Left colon (tissue), 2 donors: Measurements from ENCODE around the gene FRMD5. TPM values are rescaled to one million over a fixed set of nuclear protein-coding genes. Genes with fewer than 3 reads are reported as not detected.
"Not testable (repeated sequence)": the region's sequence is repeated elsewhere in the genome, so short reads cannot be mapped to it uniquely, and the experiment has no call there.

Experiments
- ATAC-seq: fragments of 200-7000 bp; cut with Tn5 transposase; one replicate; pipeline ENCODE4 v1.9.1; 2020; ENCODE audit warnings: mild to moderate bottlenecking, moderate library complexity
- DNase-seq, 2 donors: peaks; one replicate each; pipeline ENCODE4 v3.0.0-alpha.2; 2020
- intact Hi-C, 2 donors: fragments of 100-400 bp; cut with DNase I in 1 of 2; cut with micrococcal nuclease in 1 of 2; formaldehyde crosslinking; loops; one replicate each; pipeline versions ENCODE4 v1.11.2 to v1.14.0; 2022; cut with DNase I, micrococcal nuclease
- total RNA-seq, 2 donors: library from RNA; stranded (reverse); fragmentation: NEBNext Ultra II Directional; extraction: Animal tissue kit (Norgen Biotek cat#: 25700); gene quantifications; one replicate each; pipeline ENCODE4 v1.2.1, GENCODE V29; 2021
- donor health status: DM: no; HTN: no; CAD: no.
- donor health status: DM: yes; HTN: yes; CAD: no.

The FRMD5 gene
- total RNA-seq, 2 donors from 2014 or later: 1.6 to 2.0 TPM

DNA sequence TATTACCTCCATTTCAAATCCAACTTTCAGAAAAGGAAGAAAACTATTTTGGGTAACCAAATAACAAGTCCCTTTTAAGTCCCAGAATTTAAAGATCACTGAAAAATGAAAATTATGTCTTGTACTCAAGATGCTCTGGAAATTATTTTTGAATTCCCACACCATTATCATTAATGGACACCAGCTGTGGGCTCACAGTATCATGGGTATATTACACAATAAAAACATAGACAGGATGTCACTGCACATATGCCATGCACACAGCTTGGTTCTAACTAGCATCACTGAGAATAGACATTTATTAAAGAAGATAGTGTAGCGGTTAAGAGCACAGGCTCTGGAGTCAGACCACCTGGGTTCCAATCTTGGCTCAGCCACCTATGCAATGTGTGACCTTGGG, 130.4 kb downstream of the FRMD5 start:
- ATAC-seq (no peak), DNase-seq (no peak)
- intact Hi-C loops: loop anchor here in 1 of 2 donors (5.0 kb wide), 1 partner anchor 162 kb away; no protein-coding TSS in a partner anchor

DNA sequence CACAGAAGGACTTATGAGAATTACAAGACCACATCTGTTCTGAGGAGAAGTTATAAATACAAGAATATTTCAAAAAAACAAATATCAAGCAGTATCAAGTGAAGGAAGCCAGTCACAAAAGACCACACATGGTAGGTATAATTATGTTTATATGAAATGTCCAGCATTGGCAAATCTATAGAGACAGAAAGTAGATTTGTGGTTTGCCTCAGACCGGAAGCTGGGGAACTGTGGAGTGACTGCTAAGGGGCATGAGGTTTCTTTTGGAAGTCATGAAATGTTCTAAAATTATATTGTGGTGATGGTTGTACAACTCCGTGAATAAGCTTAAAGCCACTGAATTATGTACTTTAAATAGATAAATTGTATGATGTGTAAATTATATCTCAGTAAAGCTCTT, 136.9 kb downstream of the FRMD5 start:
- ATAC-seq: no peak
- intact Hi-C loops: no loop called here
- DNase-seq: no peak

DNA sequence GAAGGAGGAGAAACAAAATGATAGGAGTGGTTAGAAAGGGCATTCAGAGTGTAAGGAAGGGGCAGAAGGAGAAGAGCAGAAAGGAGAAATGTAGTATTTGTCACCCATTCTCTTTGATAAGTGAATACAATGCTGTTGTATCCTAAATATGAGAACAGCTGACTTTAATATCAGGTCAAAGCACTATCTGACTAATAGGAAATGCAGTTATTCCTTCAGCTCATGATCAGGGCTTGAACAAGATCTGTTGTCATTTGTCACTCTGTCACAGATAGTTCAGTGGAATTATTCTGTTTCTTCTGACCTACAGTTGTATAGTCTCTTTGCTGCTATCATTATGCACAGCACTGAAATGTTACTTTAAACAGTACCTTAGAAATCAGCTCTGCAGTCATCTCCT, 149.4 kb downstream of the FRMD5 start:
- ATAC-seq (no peak), DNase-seq (no peak)
- intact Hi-C loops: no loop called here

DNA sequence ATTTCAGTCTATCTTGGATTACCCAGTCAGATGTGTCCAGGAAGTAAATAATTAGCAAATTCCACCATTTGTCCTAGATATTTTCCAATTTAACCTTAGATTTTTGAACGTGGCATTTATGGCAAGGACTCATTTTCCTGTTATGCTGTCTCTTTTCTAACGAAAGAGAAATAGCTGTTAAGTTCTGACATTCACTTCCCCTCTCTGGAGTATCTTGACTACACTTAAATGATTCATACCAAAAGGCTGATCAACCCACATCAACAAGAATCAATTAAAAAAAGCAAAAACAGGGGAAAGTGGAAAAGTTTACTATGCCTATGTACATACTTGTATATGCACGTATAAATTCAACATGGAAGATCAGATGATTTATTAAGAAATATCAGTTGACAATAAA, 149.9 kb downstream of the FRMD5 start:
- no peak for DNase-seq
- intact Hi-C loops: no loop called here
- ATAC-seq: no peak

DNA sequence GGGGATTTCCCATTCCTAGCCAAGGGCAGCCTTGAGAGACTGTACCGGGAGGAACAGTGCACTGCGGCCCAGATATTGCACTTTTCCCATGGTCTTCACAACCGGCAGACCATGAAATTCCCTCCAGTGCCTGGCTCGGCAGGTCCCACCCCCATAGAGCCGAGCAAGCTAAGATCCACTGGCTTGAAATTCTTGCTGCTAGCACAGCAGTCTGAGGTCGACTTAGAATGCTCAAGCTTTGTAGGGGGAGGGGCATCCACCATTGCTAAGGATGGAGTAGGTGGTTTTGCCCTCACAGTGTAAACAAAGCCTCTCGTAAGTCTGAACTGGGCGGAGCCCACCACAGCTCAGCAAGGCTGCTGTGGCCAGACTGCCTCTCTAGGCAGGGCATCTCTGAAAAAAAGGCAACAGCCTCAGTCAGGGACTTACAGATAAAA, 156.3 kb downstream of the FRMD5 start:
- ATAC-seq: no peak
- intact Hi-C loops: no loop called here
- no peak for DNase-seq

DNA sequence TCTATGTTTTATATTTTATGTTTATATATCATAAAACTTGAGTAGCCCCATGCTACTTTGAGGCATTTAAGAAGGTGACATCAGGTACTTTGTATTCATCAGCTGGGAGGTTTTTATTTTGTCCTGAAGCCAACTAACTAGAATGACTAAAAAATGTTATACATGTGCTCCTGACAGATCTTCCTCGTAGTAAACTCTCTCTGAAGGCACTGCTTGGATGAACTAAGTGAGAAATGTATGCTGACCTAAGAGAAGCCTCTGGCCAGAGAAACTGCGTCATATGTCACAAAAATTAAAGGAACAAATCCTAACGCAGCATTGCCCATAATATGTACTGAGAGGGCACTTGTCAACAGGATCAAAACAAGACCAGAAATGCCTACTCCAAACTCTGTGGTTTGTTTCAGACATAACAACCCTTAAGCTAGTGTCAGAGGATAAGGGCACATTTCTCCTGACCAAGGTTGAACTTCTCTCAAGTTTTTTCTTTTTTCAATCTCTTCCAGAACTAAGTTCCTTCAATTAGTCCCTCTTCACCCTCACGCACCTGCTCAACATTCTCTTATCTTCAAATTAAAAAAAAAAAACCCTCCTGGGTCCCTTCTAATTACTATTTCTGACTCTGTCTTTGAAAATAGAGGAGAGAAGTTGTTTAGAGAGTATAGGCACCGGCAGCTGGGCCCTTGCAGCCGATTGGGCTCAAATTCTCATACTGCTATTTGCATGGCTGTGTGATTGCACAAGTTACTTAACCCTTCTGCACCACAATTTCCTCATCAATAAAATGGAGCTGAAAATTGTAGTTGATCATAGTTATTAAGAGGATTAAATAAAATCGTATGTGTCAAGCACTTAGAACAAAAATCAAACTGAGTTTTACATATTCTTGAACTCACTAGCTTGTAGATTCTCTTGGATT, 159.0 kb downstream of the FRMD5 start:
- intact Hi-C loops: no loop called here
- no peak for ATAC-seq
- no peak for DNase-seq

DNA sequence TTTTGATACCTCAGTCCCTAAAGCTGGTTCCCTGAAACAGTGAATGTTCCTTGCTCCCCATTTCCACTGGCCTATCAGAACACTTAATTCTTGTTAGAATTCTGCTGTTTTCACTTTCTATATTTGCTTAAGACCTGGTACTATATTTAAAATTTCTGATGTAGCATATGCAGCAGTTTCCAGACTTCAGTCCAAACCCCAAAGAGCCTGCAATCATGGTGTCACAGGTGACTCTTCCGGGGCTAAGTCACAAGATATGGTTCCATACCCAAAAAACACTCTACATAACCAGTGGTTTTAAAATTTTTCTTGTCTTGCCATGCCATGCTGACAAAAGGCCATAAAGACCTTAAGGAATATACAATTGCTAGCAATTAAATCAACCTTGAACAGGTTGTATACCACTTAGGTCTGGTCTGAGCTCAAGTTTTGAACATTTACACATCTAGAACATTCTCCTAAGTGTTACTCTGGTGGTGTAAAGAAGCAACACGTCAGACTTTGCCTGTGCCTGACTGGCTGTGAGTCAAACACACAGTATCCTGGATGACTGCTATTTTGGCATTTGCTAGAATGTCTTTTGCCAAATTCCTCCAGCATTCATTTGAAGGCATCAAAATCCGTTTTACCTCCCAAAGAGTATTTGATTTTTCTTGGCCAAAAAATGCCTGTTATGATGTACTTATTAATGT, 160.0 kb downstream of the FRMD5 start:
- no peak for ATAC-seq
- intact Hi-C loops: no loop called here
- DNase-seq: no peak

DNA sequence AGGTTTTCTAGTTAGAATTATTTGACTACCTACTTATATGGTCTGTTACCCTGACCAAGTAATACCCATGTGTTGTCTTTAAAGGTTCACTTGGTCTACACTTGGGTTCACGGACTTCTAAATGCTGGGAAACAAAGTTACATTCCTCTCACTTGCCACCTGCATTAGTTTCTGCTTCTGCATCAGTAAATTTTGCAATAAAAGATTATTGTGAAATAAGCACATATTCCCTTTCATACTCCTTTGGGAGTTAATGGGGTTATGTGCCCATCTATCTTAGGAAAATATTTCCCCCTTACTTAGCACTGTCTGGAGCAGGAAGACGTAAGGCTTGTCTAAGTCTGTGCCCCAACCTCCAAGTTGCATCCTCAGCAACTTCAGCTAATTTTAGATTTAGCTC, 160.7 kb downstream of the FRMD5 start:
- intact Hi-C loops: no loop called here
- no peak for DNase-seq
- no peak for ATAC-seq

DNA sequence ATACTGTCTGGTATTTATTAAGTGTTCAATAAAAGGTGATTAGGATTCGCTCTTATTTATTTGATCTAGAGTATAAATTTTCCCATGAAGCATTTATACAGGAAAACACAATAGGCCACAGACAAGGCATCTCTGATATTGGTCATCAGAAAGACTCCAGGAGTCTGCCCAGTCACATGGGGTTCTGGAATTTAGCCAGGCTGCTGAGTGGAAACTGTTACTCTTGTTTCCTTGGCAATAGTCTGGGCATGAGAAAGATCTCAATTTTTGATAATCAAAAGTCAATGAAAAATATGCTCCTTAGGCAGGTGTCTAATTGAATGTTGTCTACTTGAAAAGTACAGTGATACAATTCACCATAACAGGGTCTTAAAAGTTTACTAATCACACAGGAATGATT, 161.2 kb downstream of the FRMD5 start:
- intact Hi-C loops: no loop called here
- ATAC-seq (no peak), DNase-seq (no peak)

DNA sequence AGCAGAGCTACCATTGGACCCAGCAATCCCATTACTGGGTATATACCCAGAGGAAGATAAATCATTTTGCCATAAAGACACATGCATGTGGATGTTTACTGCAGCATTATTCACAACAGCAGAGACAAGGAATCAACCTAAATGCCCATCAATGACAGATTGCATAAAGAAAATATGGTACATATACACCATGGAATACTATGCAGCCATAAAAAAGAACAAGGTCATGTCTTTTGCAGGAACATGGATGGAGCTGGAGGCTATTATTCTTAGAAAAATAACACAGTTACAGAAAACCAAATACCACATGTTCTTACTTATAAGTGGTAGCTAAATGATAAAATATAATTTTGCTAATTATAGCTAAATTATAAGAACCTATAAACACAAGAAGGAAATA, 162.3 kb downstream of the FRMD5 start:
- ATAC-seq, intact Hi-C loops, DNase-seq: not testable (repeated sequence)

DNA sequence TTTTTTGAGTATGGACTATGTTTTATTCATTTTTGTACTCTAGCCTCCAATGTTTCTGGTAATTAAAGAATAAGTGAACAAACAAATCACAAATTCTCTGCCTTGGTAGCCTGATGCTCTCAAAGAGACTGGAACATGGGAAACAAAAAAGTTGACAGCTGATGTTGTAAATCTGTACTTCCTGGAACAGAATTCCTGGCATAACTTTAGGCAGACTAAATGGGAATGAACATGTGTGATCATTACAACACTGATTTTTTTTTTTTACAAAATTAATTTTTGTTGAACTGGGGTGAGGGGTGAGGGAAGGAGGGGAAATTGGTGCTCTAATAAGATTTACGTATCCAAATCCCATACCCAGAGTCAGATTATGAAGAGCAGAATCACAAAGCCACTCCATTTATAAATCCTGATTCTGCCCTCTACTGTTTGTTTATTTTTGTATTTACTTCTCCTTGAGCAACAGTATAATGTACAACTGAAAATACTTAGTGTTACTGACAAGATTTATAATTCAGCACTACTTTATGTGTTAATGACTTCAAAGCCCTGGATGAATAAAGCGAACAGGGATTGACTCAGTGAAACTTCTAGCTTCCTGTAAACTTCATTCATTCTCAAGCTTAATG, 165.0 kb downstream of the FRMD5 start:
- intact Hi-C loops: no loop called here
- DNase-seq: no peak
- ATAC-seq: no peak

DNA sequence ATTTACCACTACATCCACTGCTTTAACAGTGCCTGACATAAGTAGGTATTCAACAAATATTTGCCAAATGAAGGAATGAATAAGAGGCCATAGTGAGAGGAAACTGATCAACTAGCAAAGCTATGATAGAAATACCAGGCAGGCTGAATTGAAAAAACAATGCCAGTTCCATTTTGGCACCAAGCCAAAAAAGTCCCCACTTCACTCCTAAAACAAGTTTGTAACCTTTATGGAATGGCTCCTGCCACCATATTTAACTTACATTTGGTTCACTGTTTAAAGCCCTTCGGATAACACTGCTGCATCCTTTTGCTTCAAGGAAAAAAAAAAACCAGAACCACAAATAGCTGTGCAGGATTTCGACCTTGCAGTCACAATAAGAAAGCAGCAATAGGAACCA, 166.1 kb downstream of the FRMD5 start:
- no peak for ATAC-seq
- no peak for DNase-seq
- intact Hi-C loops: no loop called here

DNA sequence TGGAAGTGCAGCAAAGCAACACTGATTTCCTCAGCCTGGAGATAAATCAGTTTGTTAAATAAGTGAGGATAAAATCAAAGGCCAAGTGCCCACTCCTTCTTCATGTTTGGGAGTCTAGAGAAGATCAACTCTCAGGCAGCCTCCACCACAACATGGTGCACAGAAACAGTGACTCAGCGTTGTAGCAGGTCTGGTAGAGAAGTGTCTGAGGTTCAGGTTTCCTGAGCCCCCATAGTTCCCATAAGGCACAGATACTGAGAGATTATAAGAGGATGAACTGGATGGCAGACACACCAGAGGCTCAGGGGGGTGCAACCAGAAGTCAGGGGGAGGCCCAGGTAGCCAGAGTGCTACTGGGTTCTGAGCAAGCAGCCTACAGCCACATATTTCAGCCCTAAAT, 166.7 kb downstream of the FRMD5 start:
- intact Hi-C loops: no loop called here
- no peak for DNase-seq
- no peak for ATAC-seq

DNA sequence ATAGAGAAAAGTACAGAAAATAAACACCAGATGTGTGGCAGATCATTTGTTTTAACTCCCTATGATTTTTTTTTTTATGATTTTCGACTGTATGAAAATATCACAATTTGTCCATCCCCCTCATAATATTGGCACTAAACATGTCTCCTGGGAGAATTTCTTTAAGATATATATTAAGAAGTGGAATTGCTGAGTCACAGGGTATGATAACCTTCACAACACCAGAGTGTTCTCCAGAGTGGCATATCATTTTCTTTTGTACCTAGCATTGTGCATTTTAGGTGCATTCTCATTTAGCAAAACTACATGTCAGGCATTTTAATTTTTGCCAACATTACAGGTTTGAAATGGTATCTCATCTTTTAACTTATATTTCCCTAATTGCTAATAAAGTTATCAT, 170.9 kb downstream of the FRMD5 start:
- intact Hi-C loops: no loop called here
- no peak for DNase-seq
- no peak for ATAC-seq

DNA sequence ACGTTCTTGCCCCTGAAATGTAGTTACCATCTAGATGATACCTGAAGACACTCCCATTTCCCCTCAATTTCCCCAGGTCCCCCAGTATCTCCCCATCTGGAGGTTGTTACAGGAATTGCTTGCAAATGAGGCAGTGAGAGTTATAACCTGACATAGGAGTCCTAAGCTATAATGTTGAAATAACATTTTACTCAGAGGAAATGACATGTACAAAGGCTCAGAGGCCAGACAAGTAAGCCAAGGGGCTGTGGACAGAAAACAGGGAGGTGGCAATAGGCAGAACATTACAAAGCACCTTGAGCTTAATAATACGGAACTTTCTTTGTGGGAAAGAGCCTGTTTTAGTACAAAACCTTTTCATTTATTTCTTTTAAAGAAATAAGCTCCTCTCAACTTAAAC, 171.9 kb downstream of the FRMD5 start:
- no peak for ATAC-seq
- intact Hi-C loops: no loop called here
- no peak for DNase-seq

DNA sequence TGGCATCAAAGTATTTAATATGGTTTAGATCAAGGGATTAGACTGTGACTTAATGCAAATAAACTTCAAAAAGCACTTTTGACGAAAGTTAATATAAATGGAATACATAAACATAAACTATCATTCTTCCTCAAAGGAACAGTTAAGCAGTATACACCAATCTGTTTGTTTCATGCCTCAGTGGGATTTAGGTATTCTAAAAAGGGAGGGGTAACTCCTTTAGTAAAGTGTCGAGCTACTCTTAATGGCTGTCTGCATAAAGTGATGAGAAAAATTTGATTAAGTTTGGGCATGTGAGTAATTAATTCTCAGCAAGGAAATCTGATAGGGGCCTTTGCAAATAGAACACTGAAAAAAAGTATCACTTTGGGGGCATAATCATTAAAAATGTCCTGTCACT, 176.9 kb downstream of the FRMD5 start:
- no peak for DNase-seq
- no peak for ATAC-seq
- intact Hi-C loops: no loop called here

DNA sequence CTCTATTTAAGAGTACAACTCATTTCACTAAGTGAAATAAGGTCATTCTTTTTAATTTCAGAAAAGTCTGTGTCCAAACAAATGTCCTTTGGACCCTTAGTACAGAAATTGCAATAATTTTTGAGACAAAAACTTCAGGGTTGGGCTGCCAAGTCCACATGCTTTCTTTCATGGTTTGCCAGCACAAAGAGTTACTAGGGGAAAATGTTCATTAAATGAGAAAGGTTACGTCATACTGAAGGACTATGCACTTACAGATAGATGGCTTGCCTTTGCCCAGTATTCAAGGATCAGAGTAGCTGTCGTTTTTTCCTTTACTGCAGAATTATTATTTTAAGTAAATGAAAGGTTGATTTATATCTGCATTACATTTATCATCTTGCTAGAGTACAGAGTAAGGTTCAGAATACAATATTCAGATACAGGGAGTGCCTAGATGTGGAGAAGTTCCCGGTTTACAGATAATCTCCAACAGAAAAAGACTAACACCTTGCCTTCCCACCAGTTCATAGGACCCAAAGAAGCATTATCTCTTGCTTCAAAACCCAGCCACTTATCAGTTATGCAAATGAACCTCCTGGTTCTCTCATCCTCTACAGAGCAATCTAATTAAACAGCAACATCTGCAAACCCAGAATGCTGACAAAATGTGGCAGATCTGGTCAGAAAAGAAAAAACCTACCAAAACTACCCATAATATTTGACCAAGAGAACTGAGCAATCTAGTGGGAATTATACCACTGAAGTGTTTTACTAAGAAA, 179.3 kb downstream of the FRMD5 start:
- no peak for DNase-seq
- intact Hi-C loops: no loop called here
- ATAC-seq: no peak

DNA sequence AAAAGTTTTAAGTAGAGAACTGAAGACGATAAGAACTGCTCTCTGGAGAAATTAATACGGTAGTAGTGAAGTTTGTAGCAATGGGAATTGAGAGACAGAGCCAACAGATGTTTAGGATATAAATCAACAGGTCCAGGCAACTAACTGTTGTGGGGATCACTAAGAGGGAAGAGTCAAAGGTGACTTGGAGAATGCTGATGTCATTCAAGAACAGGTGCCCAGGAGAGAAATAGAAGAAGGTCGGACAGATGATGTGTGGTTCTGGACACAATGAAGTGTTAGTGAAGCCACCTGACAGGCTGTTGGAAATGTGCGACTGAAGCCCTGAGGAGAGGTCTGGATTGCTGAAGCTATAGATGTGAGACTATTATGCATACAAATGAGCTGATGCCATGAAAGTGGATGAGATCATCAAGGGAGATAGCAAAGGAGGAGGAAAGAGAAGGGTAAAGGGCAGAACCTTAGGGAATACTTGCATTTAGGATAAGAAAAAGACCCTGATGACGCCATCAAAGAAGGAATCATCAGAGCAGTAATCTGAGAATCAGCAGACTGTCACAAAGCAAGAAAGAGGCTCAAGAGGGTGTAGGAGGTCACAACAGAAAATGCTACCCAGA, 183.7 kb downstream of the FRMD5 start:
- ATAC-seq (no peak), DNase-seq (no peak)
- intact Hi-C loops: no loop called here

DNA sequence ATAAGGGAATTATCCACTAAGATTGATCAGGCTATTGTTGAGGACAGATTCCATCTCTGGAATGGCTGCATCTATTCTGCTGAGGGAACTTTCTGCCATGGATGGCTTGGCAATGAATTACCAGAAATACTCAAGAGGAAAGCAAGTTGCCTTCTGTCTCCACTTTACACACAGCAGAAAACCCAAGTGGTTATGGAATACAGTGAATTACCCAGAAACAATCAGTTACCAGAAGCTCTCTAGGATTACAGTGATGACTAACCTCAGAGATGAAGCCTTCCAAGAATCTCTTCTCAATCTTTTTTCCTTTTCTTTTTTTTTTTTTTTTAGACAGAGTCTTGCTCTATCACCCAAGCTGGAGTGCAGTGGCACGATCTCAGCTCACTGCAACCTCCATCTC, 185.0 kb downstream of the FRMD5 start:
- ATAC-seq (no peak), DNase-seq (no peak)
- intact Hi-C loops: no loop called here
